IPS DF 19.7 (cell line): ENCODE measurements around the gene CCDC195.

Experiments
- DNase-seq: peaks from one replicate; pipeline ENCODE4 v3.0.0-alpha.2; 2013; ENCODE audit warnings: low read depth, low spot score

Gene CCDC195, protein sequence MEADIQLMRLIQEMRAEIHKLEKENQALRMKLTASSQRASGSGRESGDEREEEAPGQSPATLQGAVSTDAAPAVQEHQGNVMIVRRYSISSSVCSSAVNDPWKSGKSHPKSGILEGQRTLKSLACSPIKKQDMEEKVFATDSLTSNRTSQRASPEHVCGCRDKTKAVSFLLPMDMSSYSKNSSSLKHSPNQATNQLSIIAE

DNA sequence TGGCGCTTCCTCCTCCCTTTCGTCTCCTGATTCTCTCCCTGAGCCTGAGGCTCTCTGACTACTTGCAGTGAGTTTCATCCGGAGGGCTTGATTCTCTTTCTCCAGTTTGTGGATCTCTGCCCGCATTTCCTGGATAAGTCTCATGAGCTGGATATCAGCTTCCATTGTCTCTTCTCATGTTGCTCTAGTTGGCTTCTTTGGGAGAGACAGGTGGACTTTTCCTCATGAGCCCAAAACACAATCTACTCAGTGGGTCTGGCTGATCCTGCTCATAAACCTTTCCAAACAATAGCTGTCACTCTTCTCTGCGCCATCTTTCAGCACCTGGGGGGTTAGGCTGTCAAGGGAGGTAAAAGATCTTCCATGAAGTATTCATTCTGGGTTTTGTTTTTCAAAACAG, at the start of gene CCDC195:
CCDC195 (minus strand) TSS at position 165 of the 400 bp plus-strand sequence; CDS start at position 165, 0 bp downstream.
- DNase-seq = no peak

DNA sequence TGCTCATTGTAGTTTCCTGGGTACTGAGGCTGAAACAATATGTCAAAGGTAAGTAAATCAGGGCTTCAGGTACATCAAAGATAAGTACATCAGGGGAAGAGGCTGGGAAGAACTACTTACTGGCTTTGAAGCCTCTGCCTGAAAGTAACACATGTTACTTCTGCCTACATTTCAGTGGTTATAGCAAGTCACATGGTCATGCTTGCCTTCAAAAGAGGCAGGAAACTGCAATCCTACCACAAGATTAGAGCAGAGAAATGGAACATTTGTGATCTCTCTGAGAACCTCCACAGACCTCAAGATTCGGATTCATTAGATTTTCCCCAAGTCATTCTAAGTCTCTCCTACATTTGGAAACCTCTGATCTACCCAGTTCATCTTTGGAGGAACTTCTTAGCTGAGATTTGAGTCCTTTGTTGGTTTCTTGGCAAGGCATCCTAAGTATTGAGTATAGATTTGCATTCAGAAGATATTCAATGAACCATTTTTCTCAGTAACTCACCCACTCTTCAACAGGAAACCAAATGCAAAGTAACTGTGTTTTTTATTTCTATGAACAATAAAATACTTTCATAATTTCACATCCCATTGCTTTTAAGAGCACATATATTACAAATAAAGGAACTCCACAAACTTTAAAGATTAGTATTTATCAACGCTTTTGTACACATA, 48.5 kb upstream of the CCDC195 start:
- no peak for DNase-seq

DNA sequence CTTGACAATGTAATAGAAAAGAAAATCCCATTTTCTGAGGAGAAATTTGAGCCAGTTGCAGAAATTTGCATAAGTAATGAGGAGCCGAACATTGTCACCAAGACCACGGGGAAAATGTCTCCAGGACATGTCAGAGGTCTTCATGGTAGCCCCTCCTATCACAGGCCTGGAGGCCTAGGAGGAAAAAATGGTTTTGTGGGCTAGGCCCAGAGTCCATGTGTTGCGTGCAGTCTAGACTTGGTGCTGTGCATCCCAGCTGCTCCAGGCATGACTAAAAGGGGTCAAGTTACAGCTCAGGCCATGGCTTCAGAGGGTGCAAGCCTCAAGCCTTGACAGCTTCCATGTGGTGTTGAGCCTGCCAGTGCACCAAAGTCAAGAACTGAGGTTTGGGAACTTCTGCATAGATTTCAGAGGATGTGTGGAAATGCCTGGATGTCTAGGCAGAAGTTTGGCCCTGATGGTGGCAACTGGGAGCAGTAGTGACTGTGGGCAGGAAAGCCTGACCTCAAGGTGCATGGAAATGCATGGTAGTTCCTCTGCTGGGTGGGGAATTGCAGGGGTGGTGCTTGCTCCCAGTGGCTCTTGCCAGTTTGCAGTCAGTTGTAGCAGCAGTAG, 41.9 kb upstream of the CCDC195 start:
- DNase-seq = no peak

DNA sequence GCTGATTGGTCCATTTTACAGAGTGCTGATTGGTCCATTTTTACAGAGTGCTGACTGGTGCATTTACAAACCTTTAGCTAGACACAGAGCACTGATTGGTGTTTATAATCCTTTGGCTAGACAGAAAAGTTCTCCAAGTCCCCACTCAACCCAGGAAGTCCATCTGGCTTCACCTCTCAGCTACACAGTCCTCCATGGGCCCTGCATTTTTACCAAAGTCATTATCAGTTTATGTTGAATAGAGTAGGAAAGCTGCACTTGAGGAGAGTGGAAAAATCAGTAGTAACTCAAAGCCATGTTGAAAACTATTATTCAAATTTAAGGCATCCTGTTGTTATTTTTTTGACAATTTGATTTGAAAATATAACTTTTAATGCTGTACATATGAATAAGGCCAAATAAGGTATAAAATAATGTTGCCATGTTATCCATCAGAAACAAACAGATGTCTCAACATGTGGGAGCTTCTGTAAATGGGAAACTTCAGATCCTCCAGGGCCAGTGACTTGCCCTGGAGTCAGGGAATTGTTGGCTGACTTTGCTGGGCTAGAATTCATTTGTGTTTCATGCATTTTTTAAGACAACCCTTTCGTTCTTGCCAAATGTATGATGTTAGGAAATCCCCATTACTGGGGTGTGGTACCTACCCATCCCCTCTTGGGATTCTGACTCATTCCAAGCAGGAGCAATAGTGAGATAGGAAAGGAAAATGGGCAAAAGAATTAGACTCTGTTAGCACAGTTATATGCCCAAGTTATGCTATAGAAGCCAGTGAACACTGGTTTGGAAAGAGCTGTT, 37.8 kb upstream of the CCDC195 start:
- DNase-seq = no peak

DNA sequence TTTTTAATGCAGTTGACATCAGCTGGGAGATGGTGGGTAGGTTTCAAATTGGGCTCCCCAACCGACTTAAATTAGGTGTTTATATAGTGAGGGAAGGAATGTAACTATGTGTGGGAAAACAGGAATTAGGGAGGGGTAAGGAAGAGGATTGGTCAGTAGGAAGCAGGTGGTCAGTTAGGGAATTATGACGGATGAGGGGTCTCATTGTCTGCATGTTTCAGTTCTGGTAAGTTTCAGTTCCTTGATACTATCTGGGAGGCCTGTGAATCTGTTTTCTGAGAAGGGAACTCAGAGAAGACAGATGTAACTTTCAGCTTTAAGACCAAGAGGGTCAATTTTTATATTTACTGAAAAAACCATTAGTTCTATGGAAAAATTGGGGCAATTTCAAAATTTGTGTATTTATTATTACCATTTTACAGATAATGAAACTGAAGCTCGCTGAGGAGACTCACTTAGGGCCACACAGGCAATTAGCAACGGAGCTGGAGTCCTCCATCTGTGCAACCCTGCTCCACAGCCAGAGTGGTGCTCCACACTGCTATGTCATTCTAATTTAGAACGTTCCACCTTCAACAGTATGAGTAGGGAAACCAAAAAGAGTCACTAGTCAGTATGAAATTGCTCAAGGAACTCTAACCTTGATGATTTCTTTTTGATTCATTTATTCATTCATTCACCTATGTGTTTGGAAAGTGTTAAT, 36.0 kb upstream of the CCDC195 start:
- DNase-seq = no peak

DNA sequence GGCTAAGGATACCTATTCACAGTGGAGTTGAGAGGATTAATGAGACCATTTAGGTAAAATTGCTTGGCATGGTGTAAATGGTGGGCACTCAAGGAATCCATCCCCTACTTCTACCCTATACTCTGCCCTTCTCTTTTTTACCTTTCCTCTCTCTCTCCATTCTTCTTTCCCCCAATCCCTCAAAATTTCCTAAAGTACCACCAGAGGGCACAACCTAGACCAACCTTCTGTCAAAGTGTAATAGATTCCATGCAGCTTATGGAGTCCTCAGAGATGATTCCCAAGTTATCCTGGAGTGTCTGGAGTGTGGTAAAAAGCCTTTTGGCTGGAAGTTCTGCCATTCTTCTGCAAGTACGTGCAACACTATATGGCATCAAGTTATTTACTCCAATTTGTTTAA, 33.0 kb upstream of the CCDC195 start:
- DNase-seq = no peak

DNA sequence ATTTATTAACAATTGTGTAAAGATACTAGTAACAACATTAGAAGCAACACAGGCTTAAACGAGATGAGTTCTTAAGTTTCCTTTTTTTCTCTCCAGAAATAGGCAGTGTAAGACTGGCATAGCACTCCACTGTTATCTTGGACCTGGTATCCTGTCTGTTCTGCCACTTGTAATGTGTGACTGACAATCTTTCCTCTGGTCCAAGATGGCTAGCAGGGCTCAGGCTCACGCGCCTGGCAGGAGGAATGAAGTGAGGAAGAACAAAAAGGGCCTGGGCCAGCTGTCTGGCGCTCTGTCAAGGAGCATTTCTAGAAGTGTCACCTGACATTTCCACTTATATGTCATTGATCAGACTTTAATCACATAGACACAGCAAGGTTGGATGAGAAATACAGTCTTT, 31.6 kb upstream of the CCDC195 start:
- DNase-seq = no peak

DNA sequence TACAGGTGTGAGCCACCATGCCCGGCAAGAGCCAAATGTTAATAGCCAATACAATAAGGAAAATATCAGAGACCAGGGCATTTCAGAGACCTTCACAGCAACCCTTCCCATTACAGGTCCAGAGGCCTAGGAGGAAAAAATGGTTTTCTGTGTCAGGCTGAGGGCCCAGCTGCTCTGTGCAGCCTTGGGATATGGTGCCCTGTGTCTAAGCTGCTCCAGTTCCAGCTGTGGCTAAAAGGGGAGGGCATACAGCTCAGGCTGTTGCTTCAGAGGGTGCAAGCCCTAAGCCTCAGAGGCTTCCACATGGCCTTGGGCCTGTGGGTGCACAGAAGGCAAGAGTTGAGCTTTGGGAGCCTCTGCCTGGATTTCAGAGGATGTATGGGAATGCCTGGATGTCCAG, 20.1 kb upstream of the CCDC195 start:
- DNase-seq = no peak

DNA sequence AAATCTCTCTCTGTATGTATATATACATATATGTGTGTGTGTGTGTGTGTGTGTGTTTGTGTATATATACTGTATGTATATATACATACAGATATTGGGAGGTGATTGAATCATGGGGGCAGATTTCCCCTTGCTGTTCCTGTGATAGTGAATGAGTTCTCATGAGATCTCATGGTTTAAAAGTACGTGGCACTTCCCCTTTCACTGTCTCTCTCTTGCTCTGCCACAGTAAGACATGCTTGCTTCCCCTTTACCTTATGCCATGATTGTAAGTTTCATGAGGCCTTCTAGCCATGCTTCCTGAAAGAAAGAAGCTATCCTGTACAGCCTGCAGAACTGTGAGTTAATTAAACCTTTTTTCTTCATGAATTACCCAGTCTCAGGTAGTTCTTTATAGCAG, 18.8 kb upstream of the CCDC195 start:
- no peak for DNase-seq

DNA sequence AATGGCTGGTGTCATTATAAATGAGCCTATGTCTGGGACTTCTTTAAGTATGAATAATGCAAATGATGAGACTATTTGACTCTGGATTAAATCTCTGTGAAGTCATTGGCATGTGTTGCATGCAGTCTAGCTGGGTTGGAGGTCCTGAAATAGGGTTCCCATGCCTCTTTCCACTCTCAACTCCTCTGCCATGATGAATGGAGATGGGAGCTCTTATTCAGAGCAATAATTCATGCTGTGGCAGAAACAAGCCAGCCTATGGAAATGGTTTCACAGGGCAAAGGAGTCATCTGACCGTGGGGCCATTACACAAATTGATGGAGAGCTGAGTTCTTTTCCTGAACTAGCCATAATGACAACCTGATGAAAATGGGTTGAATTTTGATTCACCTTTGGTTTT, 15.5 kb upstream of the CCDC195 start:
- DNase-seq = no peak

DNA sequence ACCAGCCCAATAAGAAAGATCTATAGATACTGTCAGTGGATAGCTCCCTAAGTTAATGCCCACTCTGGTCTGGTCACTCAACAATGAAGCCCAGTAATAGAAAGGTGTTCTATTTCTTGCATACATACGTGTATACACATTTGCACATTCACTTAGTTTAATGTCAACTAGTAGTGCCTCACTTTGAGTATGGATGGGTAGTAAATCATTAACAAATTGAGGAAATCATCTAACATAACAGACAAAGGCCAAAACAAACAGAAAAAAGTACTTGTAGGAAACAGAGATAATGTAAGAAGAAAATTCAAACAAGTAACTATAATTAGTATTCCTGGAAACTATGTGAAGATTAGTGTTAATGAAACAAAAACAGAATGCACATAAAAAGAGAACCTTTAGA, 13.3 kb upstream of the CCDC195 start:
- no peak for DNase-seq

DNA sequence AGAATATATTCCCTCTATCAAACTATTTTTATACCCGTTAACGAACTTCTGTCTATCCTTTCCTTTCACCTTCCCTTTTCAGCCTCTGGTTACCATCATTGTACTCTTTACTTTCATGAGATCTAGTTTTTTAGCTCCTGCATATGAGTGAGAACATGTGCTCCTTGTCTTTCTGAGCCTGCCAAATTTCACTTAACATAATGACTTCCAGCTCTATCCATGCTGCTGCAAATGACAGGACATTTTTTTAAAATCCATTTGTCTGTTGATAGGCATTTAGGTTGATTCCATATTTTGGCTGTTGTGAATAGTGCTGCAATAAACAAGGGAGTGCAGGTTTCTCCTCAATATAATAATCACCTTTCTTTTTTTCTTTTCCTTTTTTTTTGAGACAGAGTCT, 8.2 kb upstream of the CCDC195 start:
- DNase-seq = no peak

DNA sequence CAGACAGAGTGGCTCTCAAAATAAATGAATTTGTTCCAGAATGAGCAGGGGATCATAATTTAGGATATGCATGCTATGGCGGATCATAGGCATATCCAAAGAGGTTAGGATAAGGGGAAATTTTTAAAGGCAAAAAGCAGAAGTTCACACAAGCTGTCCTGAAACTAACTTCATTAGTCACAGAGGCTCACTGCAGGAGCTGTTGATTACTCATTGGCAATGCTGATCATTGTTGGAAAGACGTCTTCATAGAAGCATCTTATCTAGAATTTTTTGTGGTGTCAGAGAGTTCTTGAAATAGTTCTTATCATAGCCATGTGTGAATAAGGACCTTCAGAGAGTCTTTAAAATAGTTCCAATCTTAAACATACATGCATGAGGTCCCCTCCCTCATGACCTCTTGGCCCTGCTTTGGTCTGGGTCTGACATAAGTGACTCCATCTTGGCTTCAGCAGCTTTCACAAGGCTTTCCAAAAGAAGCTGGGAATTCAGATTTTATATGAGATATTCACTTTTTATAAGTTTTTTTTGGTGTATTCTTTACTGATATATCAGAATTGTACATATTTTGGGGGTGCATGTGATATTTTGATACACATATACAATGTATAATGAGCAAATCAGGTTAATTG, 7.5 kb upstream of the CCDC195 start:
- no peak for DNase-seq

DNA sequence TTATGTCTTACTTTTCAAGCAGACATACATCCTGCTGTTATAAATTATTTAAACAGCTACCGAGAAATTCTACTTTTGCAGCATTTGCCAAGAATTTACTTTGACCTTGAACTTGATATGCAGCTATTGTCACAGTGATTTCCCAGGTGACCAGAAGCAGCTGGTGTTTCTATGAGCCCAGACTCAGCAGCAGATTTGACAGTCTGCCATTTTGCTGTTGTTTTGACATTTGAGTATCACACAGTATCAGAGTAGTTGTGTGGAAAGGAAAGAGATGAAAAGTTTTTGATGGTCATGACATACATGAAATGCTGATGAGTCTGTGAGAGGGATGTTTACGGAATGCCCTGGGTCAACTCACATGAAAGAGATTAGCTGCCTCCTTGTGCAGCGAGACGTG, 6.6 kb upstream of the CCDC195 start:
- no peak for DNase-seq

DNA sequence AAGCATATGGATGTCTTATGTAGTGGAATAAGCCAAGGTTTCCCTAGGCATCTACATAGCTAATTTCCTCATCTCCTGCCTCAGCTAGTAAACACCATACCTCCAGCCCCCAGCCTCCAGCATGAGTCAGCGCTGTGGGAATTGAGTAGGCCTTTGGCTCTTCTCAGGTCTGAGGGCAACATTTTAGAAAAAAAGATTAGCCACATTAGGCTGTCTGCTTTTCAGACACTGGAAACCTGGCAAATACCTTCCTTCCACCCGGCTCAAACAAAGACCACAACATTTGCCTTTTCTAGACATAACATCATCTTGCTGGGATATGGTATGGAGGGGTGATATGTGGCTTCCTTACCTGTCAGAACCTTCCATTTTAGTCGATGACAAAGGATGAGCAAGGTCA, 6.1 kb upstream of the CCDC195 start:
- DNase-seq = no peak

DNA sequence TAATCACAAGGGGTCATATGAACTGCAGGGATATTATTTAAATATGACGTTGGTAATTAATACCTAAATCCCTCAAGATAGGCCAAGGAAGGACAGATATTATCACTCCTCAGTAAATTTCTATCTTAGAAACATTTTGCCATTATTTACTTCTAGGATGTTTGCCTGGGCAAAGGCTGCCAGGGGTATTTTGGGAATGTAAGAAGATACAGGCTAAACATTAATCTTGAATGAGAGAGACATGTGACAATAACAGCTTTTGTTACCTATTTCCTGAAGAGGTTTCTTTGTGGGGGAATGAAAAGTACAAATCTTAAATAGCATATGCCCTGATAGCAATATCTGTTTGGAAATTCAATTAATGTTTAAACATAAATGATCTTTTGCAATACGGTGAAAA, 756 bp upstream of the CCDC195 start:
- no peak for DNase-seq

DNA sequence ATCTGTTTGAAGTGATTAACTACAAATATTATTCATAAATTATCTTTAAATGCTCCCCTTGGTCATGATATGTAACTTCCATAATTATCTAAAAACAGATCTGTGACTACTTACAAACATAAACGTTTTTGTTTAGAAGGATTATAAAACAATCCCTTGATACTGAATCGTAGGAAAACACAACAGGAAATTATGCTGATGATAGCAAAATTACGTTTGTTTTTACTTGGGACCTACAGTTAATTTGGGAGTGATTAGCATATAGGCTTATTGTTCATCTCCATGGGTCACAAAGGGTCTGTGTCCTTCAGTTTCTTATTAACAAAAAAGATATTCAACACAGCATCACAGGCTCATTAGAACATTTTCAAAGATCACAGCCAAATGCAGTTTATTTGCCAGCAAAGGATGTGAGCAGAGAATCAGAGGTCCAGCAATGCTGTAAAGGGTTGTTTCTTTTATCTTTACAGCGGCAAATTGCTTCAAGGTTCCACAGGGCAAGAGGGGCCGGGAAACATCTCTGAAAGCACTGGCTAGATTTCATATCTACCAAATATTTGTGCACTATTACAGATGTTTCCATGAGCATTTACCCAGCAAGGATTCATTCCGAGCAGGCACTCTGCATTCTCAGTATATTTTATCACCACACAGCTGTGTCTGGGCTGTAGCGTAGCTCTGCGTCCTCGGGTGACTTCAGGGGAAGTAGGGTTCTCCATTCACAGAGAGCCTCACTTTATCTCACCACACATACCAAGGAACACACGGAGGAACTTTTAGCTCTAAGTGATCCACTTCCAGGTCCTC, 4.1 kb downstream of the CCDC195 start:
- no peak for DNase-seq

DNA sequence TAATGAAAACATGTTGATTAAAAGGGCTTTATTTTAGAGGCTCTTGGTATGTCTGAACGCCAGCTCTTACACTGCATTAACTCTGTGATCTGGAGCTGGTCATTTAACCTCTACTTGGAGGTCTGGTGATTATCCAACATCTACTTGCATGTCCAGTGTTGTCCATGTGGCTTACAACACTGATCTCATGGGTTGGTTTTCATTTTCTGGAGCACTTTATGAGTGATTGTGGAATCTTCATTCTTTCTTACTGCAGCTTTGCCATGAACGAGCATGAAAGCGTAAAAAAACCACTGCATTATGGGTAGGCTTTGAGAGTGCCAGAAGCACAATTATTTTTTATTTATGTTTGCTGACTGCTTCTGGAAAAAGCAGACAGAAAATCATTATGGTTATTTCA, 4.8 kb downstream of the CCDC195 start:
- DNase-seq = no peak

DNA sequence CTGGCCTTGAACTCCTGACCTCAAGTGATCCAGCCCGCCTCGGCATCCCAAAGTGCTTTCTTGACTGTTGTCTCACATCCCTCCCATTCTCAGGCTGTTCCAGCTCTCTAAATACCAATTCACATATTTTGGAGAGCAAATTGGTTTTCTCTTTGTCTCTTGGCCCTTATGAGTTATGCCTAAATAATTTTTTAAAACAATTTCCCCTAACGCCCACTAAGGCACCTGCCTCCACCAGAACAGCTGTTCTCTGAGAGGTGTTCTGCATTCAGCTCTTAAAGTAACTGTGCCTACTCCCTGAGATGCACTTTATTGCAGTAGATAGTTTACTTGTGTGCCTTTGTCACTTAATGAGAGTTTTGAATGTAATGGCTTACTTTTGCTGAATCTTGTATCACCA, 6.9 kb downstream of the CCDC195 start:
- no peak for DNase-seq

DNA sequence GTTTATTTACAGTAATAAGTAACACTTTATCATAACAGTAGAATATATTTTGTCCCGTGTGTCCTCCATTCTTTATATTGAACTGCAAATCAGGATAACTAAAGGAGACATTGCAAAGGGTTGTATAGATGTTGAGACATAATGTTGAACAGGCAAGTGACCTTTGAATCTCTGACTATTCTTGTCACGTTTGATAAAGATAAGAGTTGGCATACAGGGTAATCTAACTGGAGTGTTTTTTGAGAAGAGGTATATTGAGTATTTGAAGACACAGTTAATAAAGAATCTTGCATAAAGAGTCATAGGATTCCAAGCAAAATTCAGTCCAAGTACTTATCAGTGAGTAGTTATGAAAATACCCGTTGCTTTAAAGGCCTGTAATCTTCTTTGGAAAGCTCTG, 21.7 kb downstream of the CCDC195 start:
- DNase-seq = no peak

DNA sequence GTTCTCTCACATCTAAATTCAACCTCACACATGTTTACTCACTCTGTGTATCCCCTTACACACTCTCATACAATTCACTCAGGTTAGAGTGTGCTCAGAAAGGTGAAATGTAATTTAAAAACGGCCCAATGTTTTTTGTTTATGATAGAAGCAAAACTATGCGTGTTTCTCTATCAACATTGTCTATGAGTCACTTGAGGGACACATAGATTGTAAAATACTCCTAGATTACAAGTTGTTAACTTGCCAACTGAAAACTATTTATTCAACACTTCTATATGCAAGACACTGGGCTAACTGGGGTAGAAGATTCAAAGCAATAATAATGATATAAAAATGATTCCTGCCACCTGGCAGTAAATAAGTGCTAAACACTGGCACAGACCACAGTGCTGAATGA, 24.6 kb downstream of the CCDC195 start:
- no peak for DNase-seq
